ENCODE data around the gene XKR7.

XKR7 gene

GRCh38 chr20:32052778-32053362, 84.9 kb downstream of the XKR7 start:
- peak overlapping the region; percentile 66 for H3K4me3 ChIP-seq
- H3K27ac ChIP-seq = peak overlapping the region in 1 of 2 donors; percentile 78
- no peak for DNase-seq (ENCODE audit: low spot score)
- no peak for TF ChIP-seq CTCF (IDR thresholded peaks at IDR 0.05)
